GM19455 (cell line): ENCODE results near the gene ADM2.

Experiments used
- ATAC-seq: cut with Tn5 transposase; IDR thresholded peaks from one replicate; pipeline ENCODE4 v1.9.1; 2021; ENCODE audit not compliant: unreplicated experiment

The ADM2 gene

GRCh38 chr22:50483977-50484853, 2.9 kb downstream of the ADM2 start:
- no peak for ATAC-seq

- ATAC-seq = no peak
These were observed 4.1 kb downstream of the ADM2 start for GRCh38 chr22:50485221-50486131.

GRCh38 chr22:50486561-50487289, 5.4 kb downstream of the ADM2 start, which contains the start of gene MIOX:
Gene MIOX, plus strand, starts transcription at chr22:50486859. Its CDS starts 39 bp downstream, at chr22:50486898.
- ATAC-seq = no peak

- ATAC-seq = no peak
These were observed 6.1 kb downstream of the ADM2 start for GRCh38 chr22:50487290-50488005.

GRCh38 chr22:50488006-50488677, 6.8 kb downstream of the ADM2 start:
- no peak for ATAC-seq

GRCh38 chr22:50488886-50489285, 7.5 kb downstream of the ADM2 start:
- ATAC-seq = no peak

- no peak for ATAC-seq
These were observed 8.3 kb downstream of the ADM2 start for GRCh38 chr22:50489363-50490243.

GRCh38 chr22:50490531-50491308, 9.4 kb downstream of the ADM2 start:
- no peak for ATAC-seq

- ATAC-seq = no peak
These were observed 15.8 kb downstream of the ADM2 start for GRCh38 chr22:50497093-50497492.

GRCh38 chr22:50498322-50498890, 17.1 kb downstream of the ADM2 start:
- no peak for ATAC-seq

- no peak for ATAC-seq
These were observed 19.1 kb downstream of the ADM2 start for GRCh38 chr22:50500452-50500851.

GRCh38 chr22:50502096-50502495, 20.8 kb downstream of the ADM2 start:
- no peak for ATAC-seq

GRCh38 chr22:50502628-50503474, 21.5 kb downstream of the ADM2 start:
- ATAC-seq = no peak

GRCh38 chr22:50503475-50504145, 22.3 kb downstream of the ADM2 start:
- ATAC-seq = no peak

- ATAC-seq = no peak
These were observed 23.2 kb downstream of the ADM2 start for GRCh38 chr22:50504369-50505211.
